Measurements from ENCODE around the gene BBS2.

The BBS2 gene

GRCh38 chr16:56519459-56520250 lies at the start of gene BBS2:
Gene BBS2, minus strand, starts transcription at chr16:56520024. Its CDS starts 162 bp downstream, at chr16:56519862.
- peak; percentile 25 for DNase-seq

- no peak for DNase-seq
These were observed 45.1 kb upstream of the BBS2 start, which contains the start of gene MT4 for GRCh38 chr16:56564793-56565477. Gene MT4, plus strand, starts transcription at chr16:56565073. Its CDS starts 56 bp downstream, at chr16:56565129.

- DNase-seq, result no peak
These were observed 41.3 kb upstream of the BBS2 start for GRCh38 chr16:56561126-56561525.

GRCh38 chr16:56560447-56560846 lies 40.6 kb upstream of the BBS2 start:
- no peak for DNase-seq

- DNase-seq, result no peak
These were observed 39.3 kb upstream of the BBS2 start for GRCh38 chr16:56559109-56559508.

GRCh38 chr16:56558024-56558747 lies 38.4 kb upstream of the BBS2 start:
- DNase-seq, result peak; percentile 7

GRCh38 chr16:56554441-56554840 lies 34.6 kb upstream of the BBS2 start:
- DNase-seq, result no peak

GRCh38 chr16:56551796-56552738 lies 32.2 kb upstream of the BBS2 start:
- DNase-seq, result no peak

- DNase-seq, result no peak
These were observed 30.0 kb upstream of the BBS2 start for GRCh38 chr16:56549744-56550385.

- no peak for DNase-seq
These were observed 29.3 kb upstream of the BBS2 start for GRCh38 chr16:56549161-56549560.

- no peak for DNase-seq
These were observed 28.2 kb upstream of the BBS2 start for GRCh38 chr16:56547949-56548567.

GRCh38 chr16:56547120-56547948 lies 27.5 kb upstream of the BBS2 start:
- DNase-seq, result no peak

- DNase-seq, result no peak
These were observed 22.2 kb upstream of the BBS2 start for GRCh38 chr16:56542039-56542438.

- no peak for DNase-seq
These were observed 19.8 kb upstream of the BBS2 start for GRCh38 chr16:56539656-56540055.

GRCh38 chr16:56538331-56538730 lies 18.5 kb upstream of the BBS2 start:
- DNase-seq, result no peak

- no peak for DNase-seq
These were observed 15.1 kb upstream of the BBS2 start for GRCh38 chr16:56534847-56535383.

- no peak for DNase-seq
These were observed 12.9 kb upstream of the BBS2 start for GRCh38 chr16:56532714-56533113.

GRCh38 chr16:56530872-56531271 lies 11.0 kb upstream of the BBS2 start:
- no peak for DNase-seq

GRCh38 chr16:56525236-56525635 lies 5.4 kb upstream of the BBS2 start:
- no peak for DNase-seq

- DNase-seq, result no peak
These were observed 390 bp upstream of the BBS2 start for GRCh38 chr16:56520251-56520577.
